ENCODE measurements around the gene SRF. TPM values are rescaled to one million over a fixed set of nuclear protein-coding genes. Genes with fewer than 3 reads are reported as not detected.
"Not testable (repeated sequence)": the region's sequence is repeated elsewhere in the genome, so short reads cannot be mapped to it uniquely, and the experiment has no call there.

SRF gene
- total RNA-seq, 4 donors from 2014 or later = 111 to 183 (median 153) TPM

DNA sequence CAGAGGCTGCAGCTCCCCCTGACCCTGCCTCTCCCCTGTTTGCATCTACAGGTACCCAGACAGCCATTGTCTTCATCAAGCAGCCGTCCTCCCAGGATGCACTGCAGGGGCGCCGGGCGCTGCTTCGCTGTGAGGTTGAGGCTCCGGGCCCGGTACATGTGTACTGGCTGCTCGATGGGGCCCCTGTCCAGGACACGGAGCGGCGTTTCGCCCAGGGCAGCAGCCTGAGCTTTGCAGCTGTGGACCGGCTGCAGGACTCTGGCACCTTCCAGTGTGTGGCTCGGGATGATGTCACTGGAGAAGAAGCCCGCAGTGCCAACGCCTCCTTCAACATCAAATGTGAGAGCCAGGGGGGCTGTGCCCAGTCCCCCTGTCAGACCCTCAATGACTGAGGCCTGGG is 42.1 kb upstream of the SRF start:
- Histone ChIP-seq H3K4me3 (no peak overlapping the region), H3K9me3 (no peaks in the 10 kb centered on the region), H3K27me3 (no peaks in the 10 kb centered on the region), H3K36me3 (no peaks in the 10 kb centered on the region), H3K27ac (replicated peaks in 1 of 4) (no peak overlapping the region), H3K4me1 (peaks cover 0 to 15% (median 7%) of the 10 kb centered on the region in 4 donors)
- WGBS = 76% methylated on average over 13 of the region's 16 CpGs
- no peak for DNase-seq (ENCODE audit: extremely low spot score)
- TF ChIP-seq, protein P1, sequence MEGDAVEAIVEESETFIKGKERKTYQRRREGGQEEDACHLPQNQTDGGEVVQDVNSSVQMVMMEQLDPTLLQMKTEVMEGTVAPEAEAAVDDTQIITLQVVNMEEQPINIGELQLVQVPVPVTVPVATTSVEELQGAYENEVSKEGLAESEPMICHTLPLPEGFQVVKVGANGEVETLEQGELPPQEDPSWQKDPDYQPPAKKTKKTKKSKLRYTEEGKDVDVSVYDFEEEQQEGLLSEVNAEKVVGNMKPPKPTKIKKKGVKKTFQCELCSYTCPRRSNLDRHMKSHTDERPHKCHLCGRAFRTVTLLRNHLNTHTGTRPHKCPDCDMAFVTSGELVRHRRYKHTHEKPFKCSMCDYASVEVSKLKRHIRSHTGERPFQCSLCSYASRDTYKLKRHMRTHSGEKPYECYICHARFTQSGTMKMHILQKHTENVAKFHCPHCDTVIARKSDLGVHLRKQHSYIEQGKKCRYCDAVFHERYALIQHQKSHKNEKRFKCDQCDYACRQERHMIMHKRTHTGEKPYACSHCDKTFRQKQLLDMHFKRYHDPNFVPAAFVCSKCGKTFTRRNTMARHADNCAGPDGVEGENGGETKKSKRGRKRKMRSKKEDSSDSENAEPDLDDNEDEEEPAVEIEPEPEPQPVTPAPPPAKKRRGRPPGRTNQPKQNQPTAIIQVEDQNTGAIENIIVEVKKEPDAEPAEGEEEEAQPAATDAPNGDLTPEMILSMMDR (IDR thresholded peaks at IDR 0.05) = no peak
- TF ChIP-seq POLR2A (IDR thresholded peaks at IDR 0.05; ENCODE audit: low read depth) = no peak
- intact Hi-C loops (cut with DNase I) = loop anchor here (5.0 kb wide), 1 partner anchor 52 kb away; the partner anchor contains the start of gene PTK7

- TF ChIP-seq, protein P1 (IDR thresholded peaks at IDR 0.05) = peak; percentile 19 to 42 (median 36)
- TF ChIP-seq POLR2AphosphoS5 (IDR thresholded peaks at IDR 0.05) (no peak), POLR2A (IDR thresholded peaks at IDR 0.05; ENCODE audit: low read depth) (no peak), EP300 (IDR thresholded peaks at IDR 0.05) (no peak)
- no peak overlapping the region for H3K27ac ChIP-seq (replicated peaks in 1 of 4)
- no peaks in the 10 kb centered on the region for H3K27me3 ChIP-seq
- intact Hi-C loops (cut with DNase I) = loop anchor here (5.0 kb wide), 1 partner anchor 52 kb away; the partner anchor contains the start of gene PTK7
- WGBS = 48% methylated on average over 15 of the region's 15 CpGs
- peaks cover 0 to 14% (median 4%) of the 10 kb centered on the region in 4 donors for H3K4me1 ChIP-seq
- no peak overlapping the region for H3K4me3 ChIP-seq
- no peak for DNase-seq (ENCODE audit: extremely low spot score)
- H3K36me3 ChIP-seq = no peaks in the 10 kb centered on the region
- H3K9me3 ChIP-seq = no peaks in the 10 kb centered on the region
Observed at GRCh38 chr6:43129434-43130194, 41.5 kb upstream of the SRF start.

- Histone ChIP-seq H3K36me3 (no peaks in the 10 kb centered on the region), H3K9me3 (no peaks in the 10 kb centered on the region), H3K27ac (replicated peaks in 1 of 4) (no peak overlapping the region), H3K27me3 (no peaks in the 10 kb centered on the region), H3K4me3 (no peak overlapping the region), H3K4me1 (peaks cover 0 to 14% (median 4%) of the 10 kb centered on the region in 4 donors)
- WGBS = 93% methylated on average over 6 of the region's 7 CpGs
- DNase-seq (ENCODE audit: extremely low spot score) = no peak
- intact Hi-C loops (cut with DNase I) = no loop called here
- TF ChIP-seq EP300 (IDR thresholded peaks at IDR 0.05) = no peak
- TF ChIP-seq, protein P1 (IDR thresholded peaks at IDR 0.05) = no peak
- no peak for TF ChIP-seq POLR2AphosphoS5 (IDR thresholded peaks at IDR 0.05)
- TF ChIP-seq POLR2A (IDR thresholded peaks at IDR 0.05; ENCODE audit: low read depth) = no peak
Observed at GRCh38 chr6:43130429-43130828, 40.6 kb upstream of the SRF start.

DNA sequence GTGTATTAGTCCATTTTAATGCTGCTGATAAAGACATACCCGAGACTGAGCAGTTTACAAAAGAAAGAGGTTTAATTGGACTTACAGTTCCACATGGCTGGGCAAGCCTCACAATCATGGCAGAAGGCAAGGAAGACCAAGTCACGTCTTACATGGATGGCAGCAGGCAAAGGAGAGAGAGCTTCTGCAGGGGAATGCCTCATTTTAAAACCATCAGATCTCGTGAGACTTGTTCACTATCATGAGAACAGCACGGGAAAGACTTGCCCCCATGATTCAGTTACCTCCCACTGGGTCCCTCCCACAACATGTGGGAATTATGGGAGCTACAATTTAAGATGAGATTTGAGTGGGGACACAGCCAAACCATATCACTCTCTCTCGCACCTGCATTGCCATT is 39.7 kb upstream of the SRF start:
- 82% methylated on average over 5 of the region's 5 CpGs for WGBS
- H3K4me1 ChIP-seq = peaks cover 0 to 14% (median 4%) of the 10 kb centered on the region in 4 donors
- H3K27ac ChIP-seq (replicated peaks in 1 of 4); H3K36me3 ChIP-seq; intact Hi-C loops (cut with DNase I); H3K4me3 ChIP-seq; H3K9me3 ChIP-seq; H3K27me3 ChIP-seq; DNase-seq (ENCODE audit: extremely low spot score): not testable (repeated sequence)

DNA sequence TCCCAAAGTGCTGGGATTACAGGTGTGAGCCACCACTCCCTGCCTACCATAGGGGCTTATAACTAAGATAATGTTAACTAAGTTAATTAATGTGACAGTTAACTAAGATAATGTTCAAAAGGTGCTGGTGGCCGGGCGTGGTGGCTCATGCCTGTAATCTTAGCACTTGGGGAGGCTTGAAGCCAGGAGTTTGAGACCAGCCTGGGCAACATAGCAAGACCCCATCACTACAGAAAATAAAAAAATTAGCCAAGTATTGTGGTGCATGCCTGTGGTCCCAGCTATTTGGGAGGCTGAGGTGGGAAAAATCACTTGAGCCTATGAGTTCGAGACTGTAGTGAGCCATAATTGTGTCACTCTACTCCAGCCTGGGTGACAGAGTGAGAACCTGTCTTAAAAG is 32.8 kb upstream of the SRF start:
- no peaks in the 10 kb centered on the region for H3K9me3 ChIP-seq
- intact Hi-C loops (cut with DNase I) = no loop called here
- no peaks in the 10 kb centered on the region for H3K27me3 ChIP-seq
- H3K4me3 ChIP-seq = no peak overlapping the region
- 100% methylated on average over 3 of the region's 3 CpGs for WGBS
- no peaks in the 10 kb centered on the region for H3K36me3 ChIP-seq
- no peak for TF ChIP-seq POLR2A (IDR thresholded peaks at IDR 0.05; ENCODE audit: low read depth)
- TF ChIP-seq, protein P1 (IDR thresholded peaks at IDR 0.05) = no peak
- TF ChIP-seq EP300 (IDR thresholded peaks at IDR 0.05) = no peak
- TF ChIP-seq POLR2AphosphoS5 (IDR thresholded peaks at IDR 0.05) = no peak
- DNase-seq (ENCODE audit: extremely low spot score) = no peak
- no peak overlapping the region for H3K27ac ChIP-seq (replicated peaks in 1 of 4)
- H3K4me1 ChIP-seq = peaks cover 4 to 5% (median 4%) of the 10 kb centered on the region in 4 donors

DNA sequence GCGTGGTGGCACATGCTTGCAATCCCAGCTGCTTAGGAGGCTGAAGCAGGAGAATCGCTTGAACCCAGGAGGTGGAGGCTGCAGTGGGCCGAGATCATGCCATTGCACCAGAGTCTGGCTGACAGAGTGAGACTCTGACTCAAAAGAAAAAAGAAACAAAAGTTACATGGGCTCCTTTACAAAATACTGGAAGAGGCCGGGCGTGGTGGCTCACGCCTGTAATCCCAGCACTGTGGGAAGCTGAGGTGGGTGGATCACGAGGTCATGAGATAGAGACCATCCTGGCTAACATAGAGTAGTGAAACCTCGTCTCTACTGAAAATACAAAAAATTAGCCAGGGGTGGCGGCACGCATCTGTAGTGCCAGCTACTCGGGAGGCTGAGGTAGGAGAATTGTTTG is 31.1 kb upstream of the SRF start:
- DNase-seq (ENCODE audit: extremely low spot score); H3K36me3 ChIP-seq; H3K4me3 ChIP-seq; H3K27ac ChIP-seq (replicated peaks in 1 of 4); H3K27me3 ChIP-seq; H3K9me3 ChIP-seq: not testable (repeated sequence)
- 86% methylated on average over 11 of the region's 11 CpGs for WGBS
- intact Hi-C loops (cut with DNase I) = loop anchor here (5.0 kb wide), 2 partner anchors 68 to 128 kb away; partner anchors contain the start of genes KLHDC3 and MEA1
- H3K4me1 ChIP-seq = peaks cover 10 to 14% (median 13%) of the 10 kb centered on the region in 4 donors
